Liver (tissue), 9 donors: Measurements from ENCODE around the gene SLX1A. TPM values are rescaled to one million over a fixed set of nuclear protein-coding genes. Genes with fewer than 3 reads are reported as not detected.

ENCODE experiments used
- DNase-seq: peaks from one replicate; pipeline ENCODE4 v3.0.0-alpha.2; 2017; ENCODE audit warnings: low spot score
- H3K27ac ChIP-seq, 2 donors: one replicate each; pipeline ENCODE4 v1.7.0; 2013; ENCODE audit warnings: inconsistent platforms in 2 of 2, low read length in 2 of 2, control low read depth in 1 of 2, low read depth in 1 of 2, mild to moderate bottlenecking in 1 of 2
- H3K27me3 ChIP-seq, 4 donors: one replicate each; pipeline versions ENCODE4 v1.6.1 to v1.7.0; 2013; ENCODE audit warnings: low read length in 3 of 4, inconsistent platforms in 1 of 4, mild to moderate bottlenecking in 1 of 4, moderate library complexity in 1 of 4; ENCODE audit not compliant: control insufficient read depth in 4 of 4, insufficient read depth in 4 of 4
- H3K36me3 ChIP-seq, 4 donors: one replicate each; pipeline versions ENCODE4 v1.6.1 to v1.7.0; 2013; ENCODE audit warnings: low read length in 3 of 4, mild to moderate bottlenecking in 3 of 4, low read depth in 1 of 4, moderate library complexity in 1 of 4; ENCODE audit not compliant: control insufficient read depth in 4 of 4, insufficient read depth in 3 of 4
- H3K4me1 ChIP-seq, 4 donors: one replicate each; pipeline versions ENCODE4 v1.6.1 to v1.7.0; 2013; ENCODE audit warnings: low read length in 3 of 4, mild to moderate bottlenecking in 3 of 4, moderate library complexity in 1 of 4; ENCODE audit not compliant: control insufficient read depth in 4 of 4, insufficient read depth in 4 of 4
- H3K4me3 ChIP-seq, 3 donors: one replicate each; pipeline versions ENCODE4 v1.6.1 to v1.7.0; 2013; ENCODE audit warnings: low read length in 3 of 3, control low read depth in 1 of 3, low read depth in 1 of 3, mild to moderate bottlenecking in 1 of 3
- H3K9ac ChIP-seq, 2 donors: one replicate each; pipeline ENCODE4 v1.7.0; 2013; ENCODE audit warnings: low read length in 2 of 2, mild to moderate bottlenecking in 2 of 2, moderate library complexity in 2 of 2, control low read depth in 1 of 2, low read depth in 1 of 2
- H3K9me3 ChIP-seq, 4 donors: one replicate each; pipeline versions ENCODE4 v1.6.1 to v1.7.0; 2013; ENCODE audit warnings: low read length in 3 of 4; ENCODE audit not compliant: control insufficient read depth in 4 of 4
- ATF3 ChIP-seq: IDR thresholded peaks from 2 replicates; pipeline ENCODE4 v1.6.1; 2016; ENCODE audit warnings: antibody characterized with exemption
- CTCF ChIP-seq: fragments of 150-350 bp; IDR thresholded peaks from 2 replicates; pipeline ENCODE4 v1.5.1; 2017; ENCODE audit warnings: improper control_type of control experiment, low read depth, low read length; ENCODE audit not compliant: missing input control
- EGR1 ChIP-seq, 2 donors: IDR thresholded peaks; 2 replicates each; pipeline ENCODE4 v1.6.1; 2016 to 2018; ENCODE audit warnings: antibody characterized with exemption in 2 of 2, low read depth in 2 of 2
- FOXA1 ChIP-seq: IDR thresholded peaks from 2 replicates; pipeline ENCODE4 v1.6.1; 2016; ENCODE audit warnings: antibody characterized with exemption
- FOXA2 ChIP-seq: IDR thresholded peaks from 2 replicates; pipeline ENCODE4 v1.6.1; 2016; ENCODE audit warnings: antibody characterized with exemption
- GABPA ChIP-seq, 2 donors: IDR thresholded peaks in 1 of 2; conservative IDR thresholded peaks in 1 of 2; 2 replicates each; pipeline ENCODE4 v1.6.1; 2016; ENCODE audit warnings: antibody characterized with exemption in 2 of 2, mild to moderate bottlenecking in 1 of 2, moderate library complexity in 1 of 2
- HNF4A ChIP-seq, 2 donors: conservative IDR thresholded peaks; 2 replicates each; pipeline ENCODE4 v1.6.1; 2016; ENCODE audit warnings: antibody characterized with exemption in 2 of 2, mild to moderate bottlenecking in 2 of 2
- HNF4G ChIP-seq: IDR thresholded peaks from 2 replicates; pipeline ENCODE4 v1.6.1; 2016; ENCODE audit warnings: antibody characterized with exemption
- JUND ChIP-seq, 2 donors: IDR thresholded peaks; 2 replicates each; pipeline ENCODE4 v1.6.1; 2016; ENCODE audit warnings: antibody characterized with exemption in 2 of 2
- MAX ChIP-seq: IDR thresholded peaks from 2 replicates; pipeline ENCODE4 v1.6.1; 2016; ENCODE audit warnings: antibody characterized with exemption
- NR2F2 ChIP-seq: IDR thresholded peaks from 2 replicates; pipeline ENCODE4 v1.6.1; 2016; ENCODE audit warnings: antibody characterized with exemption
- RAD21 ChIP-seq, 2 donors: IDR thresholded peaks; 2 replicates each; pipeline ENCODE4 v1.6.1; 2016; ENCODE audit warnings: antibody characterized with exemption in 2 of 2, mild to moderate bottlenecking in 2 of 2
- REST ChIP-seq: IDR thresholded peaks from 2 replicates; pipeline ENCODE4 v1.6.1; 2016; ENCODE audit warnings: antibody characterized with exemption, mild to moderate bottlenecking
- RXRA ChIP-seq, 2 donors: IDR thresholded peaks; 2 replicates each; pipeline ENCODE4 v1.6.1; 2017 to 2018; ENCODE audit warnings: antibody characterized with exemption in 2 of 2, mild to moderate bottlenecking in 1 of 2
- SP1 ChIP-seq: IDR thresholded peaks from 2 replicates; pipeline ENCODE4 v1.6.1; 2018; ENCODE audit warnings: antibody characterized with exemption, mild to moderate bottlenecking
- TAF1 ChIP-seq: conservative IDR thresholded peaks from 2 replicates; pipeline ENCODE4 v1.6.1; 2016; ENCODE audit warnings: antibody characterized with exemption, mild to moderate bottlenecking
- YY1 ChIP-seq: IDR thresholded peaks from 2 replicates; pipeline ENCODE4 v1.6.1; 2016; ENCODE audit warnings: antibody characterized with exemption, mild to moderate bottlenecking
- ZBTB33 ChIP-seq: IDR thresholded peaks from 2 replicates; pipeline ENCODE4 v1.6.1; 2016; ENCODE audit warnings: antibody characterized with exemption
- WGBS: extraction: QIAGEN DNeasy Blood & Tissue Kit; methylation state at CpG from one replicate; pipeline ENCODE4 v1.1.7; 2013; 5-methylcytosine and 5-hydroxymethylcytosine counted together
- polyA plus RNA-seq, 2 donors: library from polyadenylated mRNA; stranded (reverse) in 1 of 2; unstranded in 1 of 2; fragments of 200-250 nt in 1 of 2; fragments of >200 nt in 1 of 2; fragmentation: Nextera tagmentation in 1 of 2; extraction: Ambion mirVana in 1 of 2; gene quantifications; one replicate each; pipeline versions ENCODE4 v1.2.1 to v1.2.3, GENCODE V29; 2013 to 2015
- total RNA-seq, 2 donors: library from RNA; depleted of rRNA; stranded (reverse); fragments of >200 nt; gene quantifications; one replicate each; pipeline ENCODE4 v1.2.3, GENCODE V29; 2014
- donor health status: healthy.
- donor health status: healthy.
- donor health status: healthy.
- donor health status: healthy.
- donor health status: healthy.

SLX1A gene
- total and polyA plus RNA-seq, 4 donors, result 37.1 to 55.2 (median 42.0) TPM

GRCh38 chr16:30179195-30179594, 14.5 kb upstream of the SLX1A start:
- no peaks in the 10 kb centered on the region for H3K36me3 ChIP-seq
- no peaks in the 10 kb centered on the region for H3K27me3 ChIP-seq
- 97% methylated on average over 4 of the region's 4 CpGs for WGBS
- TF ChIP-seq REST (no peak), RXRA (IDR thresholded peaks at IDR 0.05) (no peak), FOXA2 (no peak), RAD21 (IDR thresholded peaks at IDR 0.05) (no peak), FOXA1 (no peak), HNF4A (conservative IDR thresholded peaks at IDR 0.05) (no peak), ATF3 (no peak), NR2F2 (no peak), YY1 (no peak), HNF4G (no peak), CTCF (no peak), TAF1 (no peak), GABPA (IDR thresholded peaks at IDR 0.05 in 1 of 2, conservative IDR thresholded peaks at IDR 0.05 in 1 of 2) (no peak), ZBTB33 (no peak), MAX (no peak), EGR1 (IDR thresholded peaks at IDR 0.05; ENCODE audit: low read depth in 2 of 2) (no peak), SP1 (no peak), JUND (IDR thresholded peaks at IDR 0.05) (no peak)
- H3K4me1 ChIP-seq, result peaks cover 0 to 10% (median 2%) of the 10 kb centered on the region in 4 donors
- DNase-seq, result no peak
- no peaks in the 10 kb centered on the region for H3K9me3 ChIP-seq
- H3K4me3 ChIP-seq, result no peak overlapping the region
- H3K27ac ChIP-seq, result no peak overlapping the region
- no peak overlapping the region for H3K9ac ChIP-seq
